Gastroesophageal sphincter (tissue), 4 donors: ENCODE data around the gene TTLL4. TPM values are rescaled to one million over a fixed set of nuclear protein-coding genes. Genes with fewer than 3 reads are reported as not detected.
A peak's percentile ranks its signal among the peaks of the same experiment; 100 is the strongest.

Source experiments
- ATAC-seq: fragments of 150-250 bp; one replicate; pipeline ENCODE4 v1.9.1; 2016; ENCODE audit warnings: mild to moderate bottlenecking, moderate library complexity
- H3K27ac ChIP-seq, 4 donors: fragments of 200-600 bp; sonication (generic) in 3 of 4; 1 replicate in 3 of 4; 2 replicates in 1 of 4; pipeline ENCODE4 v1.5.1; 2016 to 2019
- H3K27me3 ChIP-seq: fragments of 200-600 bp; sonication (generic); one replicate; pipeline ENCODE4 v1.5.1; 2019
- H3K36me3 ChIP-seq, 2 donors: fragments of 200-600 bp; sonication (generic); one replicate each; pipeline ENCODE4 v1.5.1; 2019; ENCODE audit warnings: control low read depth in 1 of 2
- H3K4me1 ChIP-seq, 3 donors: fragments of 200-600 bp; sonication (generic); 1 replicate in 2 of 3; 2 replicates in 1 of 3; pipeline ENCODE4 v1.5.1; 2016 to 2019; ENCODE audit warnings: control low read depth in 2 of 3
- H3K4me3 ChIP-seq, 2 donors: fragments of 200-600 bp; sonication (generic); one replicate each; pipeline ENCODE4 v1.5.1; 2019; ENCODE audit warnings: mild to moderate bottlenecking in 1 of 2, moderate library complexity in 1 of 2
- H3K9me3 ChIP-seq, 3 donors: fragments of 200-600 bp; sonication (generic); one replicate each; pipeline ENCODE4 v1.5.1; 2017 to 2019; ENCODE audit warnings: control low read depth in 2 of 3
- CTCF ChIP-seq, 4 experiments: fragments of 200-600 bp in 2 of 4; fragments of 450-650 bp in 2 of 4; sonication (generic) in 1 of 4; IDR thresholded peaks; one replicate each; pipeline ENCODE4 v1.5.1; 2017 to 2019; ENCODE audit warnings: antibody characterized with exemption in 4 of 4, mild to moderate bottlenecking in 2 of 4, moderate library complexity in 2 of 4
- EP300 ChIP-seq: sonication (generic); formaldehyde crosslinking; IDR thresholded peaks from one replicate; pipeline ENCODE4 v1.6.1; 2017; ENCODE audit warnings: antibody characterized with exemption, mild to moderate bottlenecking
- POLR2A ChIP-seq, 2 donors: fragments of 450-650 bp; IDR thresholded peaks; one replicate each; pipeline ENCODE4 v1.6.1; 2017; ENCODE audit warnings: antibody characterized with exemption in 2 of 2, mild to moderate bottlenecking in 2 of 2, moderate library complexity in 1 of 2
- POLR2AphosphoS5 ChIP-seq: sonication (generic); formaldehyde crosslinking; IDR thresholded peaks from one replicate; pipeline ENCODE4 v1.6.1; 2017; ENCODE audit warnings: antibody characterized with exemption
- WGBS, 2 donors: methylation state at CpG; one replicate each; pipeline ENCODE4 v1.1.5; 2018; ENCODE audit warnings: low coverage in 1 of 2; 5-methylcytosine and 5-hydroxymethylcytosine counted together
- total RNA-seq, 4 donors: library from RNA; depleted of rRNA; stranded (reverse); fragments of >200 nt; gene quantifications; one replicate each; pipeline ENCODE4 v1.1.0, GENCODE V29; 2016

The TTLL4 gene
- total RNA-seq, 4 donors from 2014 or later: 6.5 to 12.1 (median 8.7) TPM

GRCh38 chr2:218722876-218723785 is 12.5 kb downstream of the TTLL4 start:
- Histone ChIP-seq H3K4me3 (no peak overlapping the region), H3K9me3 (peaks cover 0 to 21% (median 0%) of the 10 kb centered on the region in 3 donors), H3K27ac (no peak overlapping the region), H3K4me1 (peaks cover 0 to 5% (median 0%) of the 10 kb centered on the region in 3 donors), H3K27me3 (no peaks in the 10 kb centered on the region), H3K36me3 (peaks cover 0 to 14% of the 10 kb centered on the region in 2 donors)
- WGBS, 2 donors: 50% methylated on average over 1 of the region's 1 CpG; no CpG with 5 or more reads in 1 of the 2 donors
- ATAC-seq: no peak
- TF ChIP-seq POLR2AphosphoS5: no peak
- TF ChIP-seq CTCF (IDR thresholded peaks at IDR 0.05): no peak
- TF ChIP-seq EP300: no peak
- no peak for TF ChIP-seq POLR2A (IDR thresholded peaks at IDR 0.05)

GRCh38 chr2:218726004-218726574 is 15.5 kb downstream of the TTLL4 start:
- Histone ChIP-seq H3K4me1 (peaks cover 0 to 8% (median 0%) of the 10 kb centered on the region in 3 donors), H3K36me3 (peaks cover 0 to 7% of the 10 kb centered on the region in 2 donors), H3K9me3 (peaks cover 0 to 21% (median 0%) of the 10 kb centered on the region in 3 donors), H3K27ac (no peak overlapping the region), H3K4me3 (no peak overlapping the region), H3K27me3 (no peaks in the 10 kb centered on the region)
- no peak for ATAC-seq
- WGBS, 2 donors: 80 to 98% methylated on average over 3 to 4 of the region's 6 CpGs
- TF ChIP-seq EP300: no peak
- TF ChIP-seq POLR2A (IDR thresholded peaks at IDR 0.05): no peak
- no peak for TF ChIP-seq CTCF (IDR thresholded peaks at IDR 0.05)
- TF ChIP-seq POLR2AphosphoS5: no peak

- peaks cover 0 to 22% (median 5%) of the 10 kb centered on the region in 3 donors for H3K4me1 ChIP-seq
- TF ChIP-seq POLR2A (IDR thresholded peaks at IDR 0.05) (no peak), POLR2AphosphoS5 (no peak), EP300 (no peak), CTCF (IDR thresholded peaks at IDR 0.05) (peak in 2 of 4 experiments; percentile 20 to 36)
- no peak overlapping the region for H3K4me3 ChIP-seq
- no peak for ATAC-seq
- no peak overlapping the region for H3K27ac ChIP-seq
- 92 to 95% methylated on average over 2 to 4 of the region's 6 CpGs for WGBS, 2 donors
- peaks cover 0 to 21% (median 0%) of the 10 kb centered on the region in 3 donors for H3K9me3 ChIP-seq
- H3K36me3 ChIP-seq: peaks cover 0 to 7% of the 10 kb centered on the region in 2 donors
- no peaks in the 10 kb centered on the region for H3K27me3 ChIP-seq
Measured at GRCh38 chr2:218727502-218728165, 17.0 kb downstream of the TTLL4 start.

DNA sequence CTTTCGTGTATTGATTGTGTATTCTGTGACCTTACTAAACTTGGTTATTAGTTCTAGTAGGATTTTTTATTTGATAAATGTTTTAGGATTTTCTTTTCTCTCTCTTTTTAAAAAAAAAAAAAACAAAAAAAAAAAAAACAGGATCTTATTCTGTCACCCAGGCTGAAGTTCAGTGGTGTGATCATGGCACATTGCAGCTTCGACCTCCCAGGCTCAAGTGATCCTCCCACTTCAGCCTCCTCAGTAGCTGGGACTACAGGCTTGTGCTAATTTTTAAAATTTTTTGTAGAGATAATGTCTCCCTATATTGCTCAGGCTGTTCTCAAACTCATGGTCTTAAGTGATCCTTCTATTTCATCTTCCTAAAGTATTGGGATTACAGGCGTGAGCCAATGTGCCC is 19.0 kb downstream of the TTLL4 start:
- H3K4me3 ChIP-seq: no peak overlapping the region
- peaks cover 0 to 21% (median 0%) of the 10 kb centered on the region in 3 donors for H3K9me3 ChIP-seq
- H3K27ac ChIP-seq: no peak overlapping the region
- 96 to 97% methylated on average over 3 of the region's 3 CpGs for WGBS, 2 donors
- ATAC-seq: no peak
- peaks cover 0 to 7% of the 10 kb centered on the region in 2 donors for H3K36me3 ChIP-seq
- H3K4me1 ChIP-seq: peaks cover 0 to 36% (median 5%) of the 10 kb centered on the region in 3 donors
- no peak for TF ChIP-seq EP300
- no peak for TF ChIP-seq CTCF (IDR thresholded peaks at IDR 0.05)
- TF ChIP-seq POLR2AphosphoS5: no peak
- no peak for TF ChIP-seq POLR2A (IDR thresholded peaks at IDR 0.05)
- no peaks in the 10 kb centered on the region for H3K27me3 ChIP-seq
